Stomach (tissue), 4 donors: ENCODE results near the gene EGFL6.

ENCODE experiments used
- POLR2A ChIP-seq, 4 donors: fragments of 450-650 bp; IDR thresholded peaks; one replicate each; pipeline ENCODE4 v1.6.1; 2016; ENCODE audit warnings: antibody characterized with exemption in 4 of 4, control low read depth in 2 of 4, mild to moderate bottlenecking in 1 of 4, moderate library complexity in 1 of 4
- POLR2AphosphoS5 ChIP-seq, 3 donors: sonication (generic); formaldehyde crosslinking; IDR thresholded peaks; one replicate each; pipeline ENCODE4 v1.6.1; 2016; ENCODE audit warnings: antibody characterized with exemption in 3 of 3
- TF ChIP-seq, protein P1 (sequence below), 7 experiments: fragments of 450-650 bp in 4 of 7; fragments of 200-600 bp in 3 of 7; sonication (generic) in 3 of 7; IDR thresholded peaks; one replicate each; pipeline ENCODE4 v1.5.1; 2016 to 2019; ENCODE audit warnings: antibody characterized with exemption in 7 of 7, control low read depth in 2 of 7, mild to moderate bottlenecking in 1 of 7

DNA sequence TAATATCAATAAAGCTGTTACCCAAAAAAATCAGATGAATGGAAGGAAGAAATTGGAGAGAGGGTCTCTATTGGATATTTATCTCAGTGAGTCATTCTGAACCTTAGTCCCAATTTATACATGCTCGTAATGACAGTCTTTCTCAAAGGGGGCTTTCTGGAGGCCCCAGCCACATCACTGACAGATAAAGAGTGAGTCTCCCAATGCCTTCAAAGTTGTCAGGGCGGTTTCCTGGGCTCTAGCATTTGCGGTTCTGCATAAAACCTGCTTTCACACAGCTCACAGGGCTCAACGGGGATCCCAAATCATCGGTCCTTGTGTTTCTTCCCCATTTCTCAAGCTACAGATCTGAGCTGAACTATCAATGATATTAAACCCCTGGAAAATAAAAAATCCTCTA lies 100.8 kb downstream of the EGFL6 start:
- no peak for TF ChIP-seq POLR2AphosphoS5 (IDR thresholded peaks at IDR 0.05)
- TF ChIP-seq POLR2A (IDR thresholded peaks at IDR 0.05): no peak
- TF ChIP-seq, protein P1, sequence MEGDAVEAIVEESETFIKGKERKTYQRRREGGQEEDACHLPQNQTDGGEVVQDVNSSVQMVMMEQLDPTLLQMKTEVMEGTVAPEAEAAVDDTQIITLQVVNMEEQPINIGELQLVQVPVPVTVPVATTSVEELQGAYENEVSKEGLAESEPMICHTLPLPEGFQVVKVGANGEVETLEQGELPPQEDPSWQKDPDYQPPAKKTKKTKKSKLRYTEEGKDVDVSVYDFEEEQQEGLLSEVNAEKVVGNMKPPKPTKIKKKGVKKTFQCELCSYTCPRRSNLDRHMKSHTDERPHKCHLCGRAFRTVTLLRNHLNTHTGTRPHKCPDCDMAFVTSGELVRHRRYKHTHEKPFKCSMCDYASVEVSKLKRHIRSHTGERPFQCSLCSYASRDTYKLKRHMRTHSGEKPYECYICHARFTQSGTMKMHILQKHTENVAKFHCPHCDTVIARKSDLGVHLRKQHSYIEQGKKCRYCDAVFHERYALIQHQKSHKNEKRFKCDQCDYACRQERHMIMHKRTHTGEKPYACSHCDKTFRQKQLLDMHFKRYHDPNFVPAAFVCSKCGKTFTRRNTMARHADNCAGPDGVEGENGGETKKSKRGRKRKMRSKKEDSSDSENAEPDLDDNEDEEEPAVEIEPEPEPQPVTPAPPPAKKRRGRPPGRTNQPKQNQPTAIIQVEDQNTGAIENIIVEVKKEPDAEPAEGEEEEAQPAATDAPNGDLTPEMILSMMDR (IDR thresholded peaks at IDR 0.05): no peak
